ENCODE results near the gene UHMK1. TPM values are rescaled to one million over a fixed set of nuclear protein-coding genes. Genes with fewer than 3 reads are reported as not detected.

Gene UHMK1
- total RNA-seq, 1 experiment from 2014 or later: 75.1 TPM

GRCh38 chr1:162538815-162539431 lies 41.3 kb downstream of the UHMK1 start:
- peak overlapping the region; percentile 64 for H3K27ac ChIP-seq (ENCODE audit: low read depth, low read length)
- peak; percentile 88 for ATAC-seq
- no TSS peak for BruUV-seq (replicated peaks)
- H3K27me3 ChIP-seq (ENCODE audit: insufficient read depth, low read length): no peaks in the 10 kb centered on the region
- H3K4me3 ChIP-seq (replicated peaks in 1 of 2; ENCODE audit: low read depth in 1 of 2, low read length in 2 of 2): peak overlapping the region in 1 of 2 experiments; percentile 31; a peak in 2 of 4 replicates
- H3K9ac ChIP-seq (ENCODE audit: low read length): peak overlapping the region; percentile 27
- H3K9me3 ChIP-seq (ENCODE audit: control insufficient read depth in 1 of 2, insufficient read depth in 1 of 2, low read depth in 1 of 2, low read length in 2 of 2): no peaks in the 10 kb centered on the region; a peak in 1 of 4 replicates
- POLR2A ChIA-PET: no interaction called here
- no peaks in the 10 kb centered on the region for H4K20me1 ChIP-seq (ENCODE audit: insufficient read depth)
- DNase-seq (ENCODE audit: low read depth, low spot score): peak; percentile 75
- H3K9me2 ChIP-seq (ENCODE audit: insufficient read depth): no peaks in the 10 kb centered on the region
- RAD21 ChIA-PET (ENCODE audit: low non-redundant PET in 1 of 2, low total read pairs in 2 of 2, uncharacterized antibody in 2 of 2, unreplicated experiment in 2 of 2): no interaction called here
- H3K36me3 ChIP-seq (ENCODE audit: control insufficient read depth in 1 of 2, insufficient read depth in 2 of 2, low read length in 2 of 2): no peaks in the 10 kb centered on the region
- H3K4me1 ChIP-seq (ENCODE audit: control insufficient read depth in 1 of 2, insufficient read depth in 2 of 2, low read length in 2 of 2): peaks cover 13 to 53% of the 10 kb centered on the region in 2 experiments
- CTCF ChIA-PET: no interaction called here
- H2AFZ ChIP-seq (ENCODE audit: low read depth, low read length, poor library complexity, severe bottlenecking): no peak overlapping the region
- H3K79me2 ChIP-seq (ENCODE audit: insufficient read depth, low read length): no peaks in the 10 kb centered on the region
- intact Hi-C loops (cut with micrococcal nuclease): no loop called here
- peak overlapping the region; percentile 73 for H3K4me2 ChIP-seq (ENCODE audit: low read length)
- peak; percentile 70 for TF ChIP-seq FOSL1 (IDR thresholded peaks at IDR 0.05; ENCODE audit: low read depth)
- no peak for TF ChIP-seq SIN3A (IDR thresholded peaks at IDR 0.05; ENCODE audit: low read depth)
- TF ChIP-seq, protein P1, sequence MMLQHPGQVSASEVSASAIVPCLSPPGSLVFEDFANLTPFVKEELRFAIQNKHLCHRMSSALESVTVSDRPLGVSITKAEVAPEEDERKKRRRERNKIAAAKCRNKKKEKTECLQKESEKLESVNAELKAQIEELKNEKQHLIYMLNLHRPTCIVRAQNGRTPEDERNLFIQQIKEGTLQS (IDR thresholded peaks at IDR 0.05): peak; percentile 60; the same call in 1 of the 2 replicates
- TF ChIP-seq ZBTB33 (IDR thresholded peaks at IDR 0.05; ENCODE audit: extremely low read depth, insufficient replicate concordance, low read length): no peak
- 0 out of 2 replicates have a peak, but pooled peaks have one; percentile 34 for TF ChIP-seq SRF (IDR thresholded peaks at IDR 0.05; ENCODE audit: low read depth)
- TF ChIP-seq CBX3 (IDR thresholded peaks at IDR 0.05; ENCODE audit: low read depth): peak; percentile 84
- TF ChIP-seq ELF1 (IDR thresholded peaks at IDR 0.05; ENCODE audit: borderline replicate concordance, low read depth): no peak
- TF ChIP-seq, protein P2, sequence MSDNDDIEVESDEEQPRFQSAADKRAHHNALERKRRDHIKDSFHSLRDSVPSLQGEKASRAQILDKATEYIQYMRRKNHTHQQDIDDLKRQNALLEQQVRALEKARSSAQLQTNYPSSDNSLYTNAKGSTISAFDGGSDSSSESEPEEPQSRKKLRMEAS (IDR thresholded peaks at IDR 0.05): no peak
- TF ChIP-seq EZH2phosphoT487 (IDR thresholded peaks at IDR 0.05; ENCODE audit: borderline replicate concordance): no peak
- TF ChIP-seq TCF7L2 (IDR thresholded peaks at IDR 0.05; ENCODE audit: borderline replicate concordance, extremely low read depth, insufficient read depth, insufficient read length): no peak
- no peak for TF ChIP-seq REST (IDR thresholded peaks at IDR 0.05; ENCODE audit: low read depth)
- no peak for TF ChIP-seq EZH2 (IDR thresholded peaks at IDR 0.05)
- peak; percentile 77 for TF ChIP-seq JUND (IDR thresholded peaks at IDR 0.05)
- TF ChIP-seq POLR2AphosphoS5 (IDR thresholded peaks at IDR 0.05; ENCODE audit: low read depth, low read length): no peak; the same call in none of the 2 replicates
- TF ChIP-seq EGR1 (IDR thresholded peaks at IDR 0.05; ENCODE audit: low read depth): no peak
- no peak for TF ChIP-seq CTCF (IDR thresholded peaks at IDR 0.05 in 2 of 3, conservative IDR thresholded peaks at IDR 0.05 in 1 of 3; ENCODE audit: borderline replicate concordance in 1 of 3, insufficient read depth in 1 of 3, low read depth in 2 of 3, low read length in 2 of 3)
- TF ChIP-seq POLR2A (IDR thresholded peaks at IDR 0.05; ENCODE audit: borderline replicate concordance, extremely low read depth, insufficient read depth, insufficient read length): no peak
- TF ChIP-seq YY1 (IDR thresholded peaks at IDR 0.05; ENCODE audit: extremely low read depth, insufficient replicate concordance, low read depth, low read length): no peak
- TF ChIP-seq CEBPB (IDR thresholded peaks at IDR 0.05; ENCODE audit: low read depth): peak; percentile 91
- TF ChIP-seq ZNF274 (IDR thresholded peaks at IDR 0.05; ENCODE audit: low read depth, low read length): no peak

All from HCT116 (cell line).